Measurements from ENCODE around the gene CCDC90B.
"Not testable (repeated sequence)": the region's sequence is repeated elsewhere in the genome, so short reads cannot be mapped to it uniquely, and the experiment has no call there.

Gene CCDC90B

GRCh38 chr11:83317757-83318690 lies 31.9 kb upstream of the CCDC90B start:
- no peak overlapping the region for H3K9ac ChIP-seq (ENCODE audit: low read depth, low read length)
- DNase-seq (no peak), ATAC-seq (ENCODE audit: insufficient read depth, low read depth) (no peak)
- H3K4me3 ChIP-seq (ENCODE audit: low read depth in 1 of 2, low read length in 2 of 2) = no peak overlapping the region
- H3K9me3 ChIP-seq (ENCODE audit: insufficient read depth, low read length, severe bottlenecking) = no peaks in the 10 kb centered on the region
- H3K36me3 ChIP-seq (ENCODE audit: insufficient read depth, low read length) = no peaks in the 10 kb centered on the region
- H3K27me3 ChIP-seq (ENCODE audit: insufficient read depth, low read length, poor library complexity) = no peaks in the 10 kb centered on the region
- H3K4me2 ChIP-seq (ENCODE audit: insufficient read depth, low read length) = no peak overlapping the region
- no peak overlapping the region for H3K27ac ChIP-seq (ENCODE audit: low read length)
- no peaks in the 10 kb centered on the region for H3K79me2 ChIP-seq (ENCODE audit: insufficient read depth, low read length)
- H4K20me1 ChIP-seq (ENCODE audit: insufficient read depth, low read length) = no peaks in the 10 kb centered on the region
- TF ChIP-seq EZH2 (IDR thresholded peaks at IDR 0.05; ENCODE audit: borderline replicate concordance, low read depth, low read length, severe bottlenecking) = no peak
- no peak for TF ChIP-seq CTCF (IDR thresholded peaks at IDR 0.05; ENCODE audit: borderline replicate concordance, extremely low read depth, low read length, poor library complexity, severe bottlenecking)
- H2AFZ ChIP-seq (ENCODE audit: low read depth, low read length) = no peak overlapping the region
- no peaks in the 10 kb centered on the region for H3K4me1 ChIP-seq (ENCODE audit: insufficient read depth, low read length)

GRCh38 chr11:83316897-83317268 lies 30.7 kb upstream of the CCDC90B start:
- DNase-seq = not testable (repeated sequence)

GRCh38 chr11:83316143-83316896 lies 30.2 kb upstream of the CCDC90B start:
- not testable (repeated sequence) for H3K27me3 ChIP-seq (ENCODE audit: insufficient read depth, low read length, poor library complexity); H3K4me3 ChIP-seq (ENCODE audit: low read depth in 1 of 2, low read length in 2 of 2); H3K4me2 ChIP-seq (ENCODE audit: insufficient read depth, low read length); H3K79me2 ChIP-seq (ENCODE audit: insufficient read depth, low read length); DNase-seq; ATAC-seq (ENCODE audit: insufficient read depth, low read depth); H2AFZ ChIP-seq (ENCODE audit: low read depth, low read length); H4K20me1 ChIP-seq (ENCODE audit: insufficient read depth, low read length); H3K9ac ChIP-seq (ENCODE audit: low read depth, low read length); H3K9me3 ChIP-seq (ENCODE audit: insufficient read depth, low read length, severe bottlenecking); H3K4me1 ChIP-seq (ENCODE audit: insufficient read depth, low read length); H3K36me3 ChIP-seq (ENCODE audit: insufficient read depth, low read length); H3K27ac ChIP-seq (ENCODE audit: low read length)

More at GRCh38 chr11:83316897-83317268, 30.7 kb upstream of the CCDC90B start:
- H3K9ac ChIP-seq (ENCODE audit: low read depth, low read length); H3K4me1 ChIP-seq (ENCODE audit: insufficient read depth, low read length); H3K4me3 ChIP-seq (ENCODE audit: low read depth in 1 of 2, low read length in 2 of 2); H2AFZ ChIP-seq (ENCODE audit: low read depth, low read length); H3K27ac ChIP-seq (ENCODE audit: low read length); ATAC-seq (ENCODE audit: insufficient read depth, low read depth); H4K20me1 ChIP-seq (ENCODE audit: insufficient read depth, low read length); H3K9me3 ChIP-seq (ENCODE audit: insufficient read depth, low read length, severe bottlenecking); H3K36me3 ChIP-seq (ENCODE audit: insufficient read depth, low read length); H3K27me3 ChIP-seq (ENCODE audit: insufficient read depth, low read length, poor library complexity); H3K4me2 ChIP-seq (ENCODE audit: insufficient read depth, low read length); H3K79me2 ChIP-seq (ENCODE audit: insufficient read depth, low read length): not testable (repeated sequence)

GRCh38 chr11:83312430-83312829 lies 26.3 kb upstream of the CCDC90B start:
- Histone ChIP-seq H3K36me3 (ENCODE audit: insufficient read depth, low read length) (no peaks in the 10 kb centered on the region), H3K4me1 (ENCODE audit: insufficient read depth, low read length) (no peaks in the 10 kb centered on the region), H3K9ac (ENCODE audit: low read depth, low read length) (no peak overlapping the region), H3K27ac (ENCODE audit: low read length) (no peak overlapping the region), H4K20me1 (ENCODE audit: insufficient read depth, low read length) (no peaks in the 10 kb centered on the region), H3K9me3 (ENCODE audit: insufficient read depth, low read length, severe bottlenecking) (no peaks in the 10 kb centered on the region), H3K4me2 (ENCODE audit: insufficient read depth, low read length) (no peak overlapping the region), H3K4me3 (ENCODE audit: low read depth in 1 of 2, low read length in 2 of 2) (no peak overlapping the region), H3K27me3 (ENCODE audit: insufficient read depth, low read length, poor library complexity) (no peaks in the 10 kb centered on the region), H2AFZ (ENCODE audit: low read depth, low read length) (no peak overlapping the region), H3K79me2 (ENCODE audit: insufficient read depth, low read length) (no peaks in the 10 kb centered on the region)
- DNase-seq = no peak
- ATAC-seq (ENCODE audit: insufficient read depth, low read depth) = no peak
- TF ChIP-seq CTCF (IDR thresholded peaks at IDR 0.05; ENCODE audit: borderline replicate concordance, extremely low read depth, low read length, poor library complexity, severe bottlenecking) (no peak), EZH2 (IDR thresholded peaks at IDR 0.05; ENCODE audit: borderline replicate concordance, low read depth, low read length, severe bottlenecking) (no peak)

Measured in DND-41 (cell line).